ENCODE data around the gene AKR7A2.

AKR7A2 gene

GRCh38 chr1:19343617-19344350, 31.8 kb upstream of the AKR7A2 start:
- Histone ChIP-seq H3K23ac (ENCODE audit: low read length) (no peak overlapping the region), H4K91ac (ENCODE audit: low read depth, low read length) (no peak overlapping the region), H3K79me1 (ENCODE audit: low read length) (no peaks in the 10 kb centered on the region), H3K14ac (ENCODE audit: low read length) (no peak overlapping the region), H4K12ac (ENCODE audit: low read depth, low read length) (no peak overlapping the region), H2BK12ac (ENCODE audit: low read length) (no peak overlapping the region), H3K27me3 (ENCODE audit: insufficient read depth, low read length) (no peaks in the 10 kb centered on the region), H3K27ac (ENCODE audit: low read depth, low read length) (no peak overlapping the region), H3K36me3 (ENCODE audit: control insufficient read depth in 1 of 2, insufficient read depth in 2 of 2, low read length in 2 of 2) (peaks cover 61 to 78% of the 10 kb centered on the region in 2 experiments), H3K18ac (ENCODE audit: low read length) (no peak overlapping the region), H2BK120ac (ENCODE audit: insufficient read depth, low read length, poor library complexity) (no peak overlapping the region), H2AFZ (ENCODE audit: insufficient read depth, low read length, poor library complexity) (no peak overlapping the region), H3K4ac (ENCODE audit: low read depth, low read length) (no peak overlapping the region), H4K8ac (ENCODE audit: low read depth, low read length) (no peak overlapping the region), H3K79me2 (ENCODE audit: control insufficient read depth, insufficient read depth, low read length, poor library complexity) (no peaks in the 10 kb centered on the region), H2BK5ac (ENCODE audit: low read depth, low read length, poor library complexity) (no peak overlapping the region), H3K9ac (ENCODE audit: low read length) (no peak overlapping the region), H3K4me1 (ENCODE audit: control insufficient read depth in 1 of 2, insufficient read depth in 2 of 2, low read length in 2 of 2) (peaks cover 10 to 11% of the 10 kb centered on the region in 2 experiments), H3K4me2 (ENCODE audit: low read length) (no peak overlapping the region), H2AK5ac (ENCODE audit: low read length) (no peak overlapping the region), H3K9me3 (ENCODE audit: insufficient read depth, low read depth, low read length) (peaks cover 1% of the 10 kb centered on the region), H3K4me3 (ENCODE audit: low read depth, low read length) (no peak overlapping the region)
- no CpG with 5 or more reads among the region's 20 CpGs for WGBS (ENCODE audit: extremely low coverage, insufficient coverage, insufficient read length)
- DNase-seq = no peak

- Histone ChIP-seq H4K91ac (ENCODE audit: low read depth, low read length) (no peak overlapping the region), H2AK5ac (ENCODE audit: low read length) (no peak overlapping the region), H4K12ac (ENCODE audit: low read depth, low read length) (no peak overlapping the region), H3K18ac (ENCODE audit: low read length) (no peak overlapping the region), H3K4ac (ENCODE audit: low read depth, low read length) (no peak overlapping the region), H2BK120ac (ENCODE audit: insufficient read depth, low read length, poor library complexity) (no peak overlapping the region), H3K4me2 (ENCODE audit: low read length) (no peak overlapping the region), H3K79me1 (ENCODE audit: low read length) (peaks cover 3% of the 10 kb centered on the region), H3K9ac (ENCODE audit: low read length) (no peak overlapping the region), H3K27me3 (ENCODE audit: insufficient read depth, low read length) (no peaks in the 10 kb centered on the region), H2AFZ (ENCODE audit: insufficient read depth, low read length, poor library complexity) (no peak overlapping the region), H3K4me3 (ENCODE audit: low read depth, low read length) (no peak overlapping the region), H3K9me3 (ENCODE audit: insufficient read depth, low read depth, low read length) (peaks cover 1% of the 10 kb centered on the region), H2BK12ac (ENCODE audit: low read length) (no peak overlapping the region), H2BK5ac (ENCODE audit: low read depth, low read length, poor library complexity) (no peak overlapping the region), H3K4me1 (ENCODE audit: control insufficient read depth in 1 of 2, insufficient read depth in 2 of 2, low read length in 2 of 2) (peaks cover 10 to 16% of the 10 kb centered on the region in 2 experiments), H3K27ac (ENCODE audit: low read depth, low read length) (no peak overlapping the region), H3K79me2 (ENCODE audit: control insufficient read depth, insufficient read depth, low read length, poor library complexity) (no peaks in the 10 kb centered on the region), H3K36me3 (ENCODE audit: control insufficient read depth in 1 of 2, insufficient read depth in 2 of 2, low read length in 2 of 2) (peaks cover 57 to 70% of the 10 kb centered on the region in 2 experiments), H3K14ac (ENCODE audit: low read length) (no peak overlapping the region), H4K8ac (ENCODE audit: low read depth, low read length) (no peak overlapping the region), H3K23ac (ENCODE audit: low read length) (no peak overlapping the region)
- no CpG with 5 or more reads among the region's 33 CpGs for WGBS (ENCODE audit: extremely low coverage, insufficient coverage, insufficient read length)
- no peak for DNase-seq
Measured at GRCh38 chr1:19342894-19343616, 31.1 kb upstream of the AKR7A2 start.

- H3K23ac ChIP-seq (ENCODE audit: low read length) = no peak overlapping the region
- no peak overlapping the region for H2BK5ac ChIP-seq (ENCODE audit: low read depth, low read length, poor library complexity)
- H2BK120ac ChIP-seq (ENCODE audit: insufficient read depth, low read length, poor library complexity) = no peak overlapping the region
- no peaks in the 10 kb centered on the region for H3K27me3 ChIP-seq (ENCODE audit: insufficient read depth, low read length)
- no peak overlapping the region for H3K4ac ChIP-seq (ENCODE audit: low read depth, low read length)
- peaks cover 7% of the 10 kb centered on the region for H3K79me1 ChIP-seq (ENCODE audit: low read length)
- H2BK12ac ChIP-seq (ENCODE audit: low read length) = no peak overlapping the region
- peaks cover 3% of the 10 kb centered on the region for H3K9me3 ChIP-seq (ENCODE audit: insufficient read depth, low read depth, low read length)
- H3K79me2 ChIP-seq (ENCODE audit: control insufficient read depth, insufficient read depth, low read length, poor library complexity) = no peaks in the 10 kb centered on the region
- H3K4me3 ChIP-seq (ENCODE audit: low read depth, low read length) = no peak overlapping the region
- no peak overlapping the region for H2AFZ ChIP-seq (ENCODE audit: insufficient read depth, low read length, poor library complexity)
- H3K36me3 ChIP-seq (ENCODE audit: control insufficient read depth in 1 of 2, insufficient read depth in 2 of 2, low read length in 2 of 2) = peaks cover 53 to 62% of the 10 kb centered on the region in 2 experiments
- DNase-seq = peak in 1 of 2 donors; percentile 7
- WGBS (ENCODE audit: extremely low coverage, insufficient coverage, insufficient read length) = no CpG with 5 or more reads among the region's 27 CpGs
- no peak overlapping the region for H3K14ac ChIP-seq (ENCODE audit: low read length)
- H3K4me2 ChIP-seq (ENCODE audit: low read length) = no peak overlapping the region
- peaks cover 17 to 23% of the 10 kb centered on the region in 2 experiments for H3K4me1 ChIP-seq (ENCODE audit: control insufficient read depth in 1 of 2, insufficient read depth in 2 of 2, low read length in 2 of 2)
- no peak overlapping the region for H4K91ac ChIP-seq (ENCODE audit: low read depth, low read length)
- no peak overlapping the region for H3K27ac ChIP-seq (ENCODE audit: low read depth, low read length)
- H3K18ac ChIP-seq (ENCODE audit: low read length) = no peak overlapping the region
- H4K8ac ChIP-seq (ENCODE audit: low read depth, low read length) = no peak overlapping the region
- H3K9ac ChIP-seq (ENCODE audit: low read length) = no peak overlapping the region
- H4K12ac ChIP-seq (ENCODE audit: low read depth, low read length) = no peak overlapping the region
- H2AK5ac ChIP-seq (ENCODE audit: low read length) = no peak overlapping the region
Measured at GRCh38 chr1:19342062-19342750, 30.3 kb upstream of the AKR7A2 start.

GRCh38 chr1:19341201-19342061, 29.5 kb upstream of the AKR7A2 start:
- H3K4me1 ChIP-seq (ENCODE audit: control insufficient read depth in 1 of 2, insufficient read depth in 2 of 2, low read length in 2 of 2) = peaks cover 24 to 31% of the 10 kb centered on the region in 2 experiments
- H3K4me3 ChIP-seq (ENCODE audit: low read depth, low read length) = no peak overlapping the region
- H4K91ac ChIP-seq (ENCODE audit: low read depth, low read length) = peak overlapping the region; percentile 6
- H3K23ac ChIP-seq (ENCODE audit: low read length) = no peak overlapping the region
- no peak overlapping the region for H3K4me2 ChIP-seq (ENCODE audit: low read length)
- H3K27ac ChIP-seq (ENCODE audit: low read depth, low read length) = no peak overlapping the region
- H3K79me1 ChIP-seq (ENCODE audit: low read length) = peaks cover 11% of the 10 kb centered on the region
- DNase-seq = peak; percentile 79 to 91
- H2AFZ ChIP-seq (ENCODE audit: insufficient read depth, low read length, poor library complexity) = no peak overlapping the region
- no peak overlapping the region for H4K12ac ChIP-seq (ENCODE audit: low read depth, low read length)
- H3K14ac ChIP-seq (ENCODE audit: low read length) = no peak overlapping the region
- H3K9me3 ChIP-seq (ENCODE audit: insufficient read depth, low read depth, low read length) = peaks cover 3% of the 10 kb centered on the region
- H2BK12ac ChIP-seq (ENCODE audit: low read length) = no peak overlapping the region
- H2BK5ac ChIP-seq (ENCODE audit: low read depth, low read length, poor library complexity) = no peak overlapping the region
- H3K18ac ChIP-seq (ENCODE audit: low read length) = peak overlapping the region; percentile 61
- no peak overlapping the region for H2AK5ac ChIP-seq (ENCODE audit: low read length)
- WGBS (ENCODE audit: extremely low coverage, insufficient coverage, insufficient read length) = no CpG with 5 or more reads among the region's 25 CpGs
- no peak overlapping the region for H2BK120ac ChIP-seq (ENCODE audit: insufficient read depth, low read length, poor library complexity)
- peaks cover 51 to 58% of the 10 kb centered on the region in 2 experiments for H3K36me3 ChIP-seq (ENCODE audit: control insufficient read depth in 1 of 2, insufficient read depth in 2 of 2, low read length in 2 of 2)
- no peak overlapping the region for H3K4ac ChIP-seq (ENCODE audit: low read depth, low read length)
- H3K79me2 ChIP-seq (ENCODE audit: control insufficient read depth, insufficient read depth, low read length, poor library complexity) = no peaks in the 10 kb centered on the region
- H3K9ac ChIP-seq (ENCODE audit: low read length) = no peak overlapping the region
- no peaks in the 10 kb centered on the region for H3K27me3 ChIP-seq (ENCODE audit: insufficient read depth, low read length)
- H4K8ac ChIP-seq (ENCODE audit: low read depth, low read length) = no peak overlapping the region

Measured in trophoblast cell (in vitro differentiated cells and primary cell).